Mesenteric fat pad (tissue), 1 donor: ENCODE data around the gene LBP. TPM values are rescaled to one million over a fixed set of nuclear protein-coding genes. Genes with fewer than 3 reads are reported as not detected.

Experiments
- total RNA-seq: library from RNA; stranded (reverse); fragmentation: NEBNext Ultra II Directional; extraction: Animal tissue kit (Norgen Biotek cat#: 25700); gene quantifications from one replicate; pipeline ENCODE4 v1.2.1, GENCODE V29; 2021
- donor health status: DM: yes; HTN: yes; CAD: no.

LBP gene
- total RNA-seq, 1 donor from 2014 or later: 59.3 TPM

Other genes starting within 250 kb of the LBP start
- 131 TPM for gene TGM2, start 181.2 kb upstream of the LBP start, total RNA-seq
- 5.6 TPM for gene KIAA1755, start 85.7 kb upstream of the LBP start, total RNA-seq
- not detected for gene BPI, start 42.3 kb upstream of the LBP start, total RNA-seq
- gene SNHG17, start 88.8 kb downstream of the LBP start, total RNA-seq: 63.9 TPM
- 29.7 TPM for gene RALGAPB, start 126.4 kb downstream of the LBP start, total RNA-seq
- gene ADIG, start 234.7 kb downstream of the LBP start, total RNA-seq: not detected